SIG-M5 treated with dmso at 0.1 percent for 504 hours (cell line): Measurements from ENCODE around the gene SUCNR1.
"Not testable (repeated sequence)": the region's sequence is repeated elsewhere in the genome, so short reads cannot be mapped to it uniquely, and the experiment has no call there.

Experiments
- DNase-seq: peaks from one replicate; lab custom pipeline; 2025; ENCODE audit not compliant: unreplicated experiment; lab: John Stamatoyannopoulos, UW

Gene SUCNR1, protein sequence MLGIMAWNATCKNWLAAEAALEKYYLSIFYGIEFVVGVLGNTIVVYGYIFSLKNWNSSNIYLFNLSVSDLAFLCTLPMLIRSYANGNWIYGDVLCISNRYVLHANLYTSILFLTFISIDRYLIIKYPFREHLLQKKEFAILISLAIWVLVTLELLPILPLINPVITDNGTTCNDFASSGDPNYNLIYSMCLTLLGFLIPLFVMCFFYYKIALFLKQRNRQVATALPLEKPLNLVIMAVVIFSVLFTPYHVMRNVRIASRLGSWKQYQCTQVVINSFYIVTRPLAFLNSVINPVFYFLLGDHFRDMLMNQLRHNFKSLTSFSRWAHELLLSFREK

GRCh38 chr3:151873398-151873797 lies at the start of gene SUCNR1:
Gene SUCNR1, plus strand, starts transcription at chr3:151873643. Its CDS starts 6,250 bp downstream, at chr3:151879893.
- DNase-seq = peak; percentile 15

DNA sequence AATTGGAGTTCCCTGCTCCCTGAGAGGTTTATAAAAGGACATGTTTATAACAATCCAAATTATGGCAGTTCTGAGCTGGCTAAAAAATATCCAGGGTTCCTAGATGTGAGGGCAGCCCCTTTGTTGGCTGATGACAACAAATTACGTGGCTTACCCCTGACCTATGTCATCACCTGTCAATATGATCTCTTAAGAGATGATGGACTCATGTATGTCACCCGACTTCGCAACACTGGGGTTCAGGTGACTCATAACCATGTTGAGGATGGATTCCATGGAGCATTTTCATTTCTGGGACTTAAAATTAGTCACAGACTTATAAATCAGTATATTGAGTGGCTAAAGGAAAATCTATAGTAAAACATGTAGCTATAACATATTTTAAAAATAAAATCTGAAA lies 45.6 kb upstream of the SUCNR1 start:
- no peak for DNase-seq

DNA sequence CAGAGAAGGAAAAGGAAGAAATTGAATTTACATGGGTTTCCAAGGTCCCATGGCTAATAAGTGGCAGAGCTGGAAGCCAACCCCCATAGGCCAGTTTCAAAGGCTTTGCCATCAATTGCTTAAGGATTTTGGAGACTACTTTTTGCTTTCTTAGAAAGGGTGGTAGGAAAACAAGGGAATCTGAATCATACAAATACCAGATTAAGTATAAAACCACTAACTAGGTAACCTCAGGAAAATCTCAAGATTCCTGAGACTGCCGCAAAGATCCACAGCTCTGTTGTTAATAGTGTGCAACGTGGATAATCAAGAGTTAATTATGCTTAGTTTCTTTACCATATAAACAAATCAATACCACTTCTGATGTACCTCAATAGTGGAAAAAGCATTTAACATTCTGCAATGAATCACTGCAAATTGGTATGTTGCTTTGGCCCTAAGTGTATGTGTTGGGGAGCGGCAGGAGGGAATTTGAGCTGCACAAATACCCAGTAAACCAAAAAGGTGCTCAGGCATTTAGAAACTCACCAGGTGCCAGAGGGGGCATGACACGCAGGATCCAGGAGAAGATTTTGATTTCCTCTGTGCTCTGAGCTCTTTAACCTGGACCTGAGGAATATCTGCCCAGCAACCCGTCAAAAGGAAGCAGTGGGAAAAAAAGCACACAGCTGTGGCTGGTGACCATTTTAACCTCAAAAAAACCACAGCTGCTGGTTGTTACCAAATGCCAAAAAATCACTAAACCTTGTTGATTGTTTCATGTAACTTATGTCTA lies 37.5 kb upstream of the SUCNR1 start:
- no peak for DNase-seq

- DNase-seq = peak; percentile 72
Observed at GRCh38 chr3:151837057-151837456, 36.4 kb upstream of the SUCNR1 start.

DNA sequence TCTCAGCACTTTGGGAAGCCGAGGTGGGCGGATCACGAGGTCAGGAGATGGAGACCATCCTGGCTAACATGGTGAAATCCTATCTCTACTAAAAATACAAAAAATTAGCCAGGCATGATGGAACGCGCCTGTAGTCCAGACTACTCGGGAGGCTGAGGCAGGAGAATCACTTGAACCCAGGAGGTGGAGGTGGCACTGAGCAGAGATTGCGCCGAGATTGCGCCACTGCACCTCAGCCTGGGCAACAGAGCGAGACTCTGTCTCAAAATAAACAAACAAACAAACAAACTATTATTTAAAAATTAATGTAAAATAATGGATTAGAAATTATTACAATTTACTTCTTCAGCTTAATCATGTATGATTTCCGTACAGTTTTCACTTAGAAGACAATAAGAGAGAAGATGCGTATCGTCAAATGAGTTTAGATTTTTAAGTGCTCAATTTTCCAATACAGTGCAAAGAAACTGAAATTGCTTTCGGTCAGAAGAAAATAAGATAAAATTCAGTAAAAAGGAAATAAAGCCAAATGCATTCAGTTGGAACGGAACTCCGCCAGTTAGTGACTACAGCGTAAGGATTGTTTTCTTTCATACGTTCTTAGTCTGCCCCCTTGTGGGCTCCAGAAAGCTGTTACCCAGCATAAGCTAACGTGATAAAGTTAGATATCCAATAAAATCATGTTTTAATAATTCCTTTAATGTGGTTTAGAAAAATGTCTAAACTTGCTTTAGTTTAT lies 34.7 kb upstream of the SUCNR1 start:
- DNase-seq = peak; percentile 85

GRCh38 chr3:151839313-151839631 lies 34.2 kb upstream of the SUCNR1 start:
- DNase-seq = no peak

GRCh38 chr3:151841801-151842200 lies 31.6 kb upstream of the SUCNR1 start:
- no peak for DNase-seq

DNA sequence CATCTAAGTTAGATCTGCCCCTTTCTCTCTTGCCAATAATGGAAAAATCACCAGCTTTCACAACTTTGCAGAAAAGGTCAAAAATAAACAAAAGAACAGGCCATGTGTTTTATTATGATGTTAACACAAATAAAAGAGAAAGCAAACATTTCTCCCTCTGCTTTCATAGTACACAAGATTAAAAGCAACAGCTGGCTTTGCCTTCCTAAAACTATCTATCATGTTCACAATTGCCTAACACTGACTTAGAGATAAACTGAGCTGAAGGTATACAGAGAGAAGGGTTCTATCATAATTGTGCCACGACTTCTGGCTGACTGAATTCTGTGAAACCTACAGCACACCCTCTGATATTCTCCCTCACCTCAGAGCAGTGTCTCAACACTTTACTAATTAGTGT lies 30.2 kb upstream of the SUCNR1 start:
- no peak for DNase-seq

GRCh38 chr3:151845306-151845905 lies 28.0 kb upstream of the SUCNR1 start:
- no peak for DNase-seq

DNA sequence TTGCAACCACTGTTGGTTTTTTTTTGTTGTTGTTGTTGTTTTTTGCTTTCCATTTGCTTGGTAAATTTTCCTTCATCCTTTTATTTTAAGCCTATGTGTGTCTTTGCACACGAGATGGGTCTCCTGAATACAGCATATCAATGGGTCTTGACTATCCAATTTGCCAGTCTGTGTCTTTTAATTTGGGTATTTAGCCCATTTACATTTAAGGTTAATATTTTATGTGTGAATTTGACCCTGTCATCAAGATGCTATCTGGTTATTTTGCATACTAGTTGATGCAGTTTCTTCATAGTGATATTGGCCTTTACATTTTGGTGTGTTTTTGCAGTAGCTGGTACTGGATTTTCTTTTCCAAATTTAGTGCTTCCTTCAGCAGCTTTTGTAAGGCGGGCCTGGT lies 23.4 kb upstream of the SUCNR1 start:
- not testable (repeated sequence) for DNase-seq

GRCh38 chr3:151852074-151852811 lies 21.2 kb upstream of the SUCNR1 start:
- DNase-seq = no peak

GRCh38 chr3:151856118-151856517 lies 17.3 kb upstream of the SUCNR1 start:
- no peak for DNase-seq

DNA sequence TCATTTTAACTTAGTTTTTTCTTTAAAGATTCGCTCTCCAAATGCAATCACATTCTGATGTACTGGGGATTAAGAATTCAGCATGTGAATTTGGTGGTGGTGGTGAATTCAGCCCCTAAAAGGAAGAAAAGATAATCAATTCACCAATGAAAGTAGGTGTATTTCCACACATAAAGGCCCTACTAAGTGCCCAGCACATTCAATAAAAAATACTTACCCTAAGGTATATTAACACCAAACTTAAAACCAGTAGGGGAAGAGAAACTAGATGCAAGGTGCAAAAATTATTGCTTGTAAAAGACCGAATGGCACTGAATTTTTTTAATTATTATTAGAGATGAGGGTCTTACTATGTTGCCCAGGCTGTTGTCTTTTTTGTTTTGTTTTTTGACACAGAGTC lies 16.8 kb upstream of the SUCNR1 start:
- no peak for DNase-seq

GRCh38 chr3:151859233-151859673 lies 14.2 kb upstream of the SUCNR1 start:
- DNase-seq = no peak

DNA sequence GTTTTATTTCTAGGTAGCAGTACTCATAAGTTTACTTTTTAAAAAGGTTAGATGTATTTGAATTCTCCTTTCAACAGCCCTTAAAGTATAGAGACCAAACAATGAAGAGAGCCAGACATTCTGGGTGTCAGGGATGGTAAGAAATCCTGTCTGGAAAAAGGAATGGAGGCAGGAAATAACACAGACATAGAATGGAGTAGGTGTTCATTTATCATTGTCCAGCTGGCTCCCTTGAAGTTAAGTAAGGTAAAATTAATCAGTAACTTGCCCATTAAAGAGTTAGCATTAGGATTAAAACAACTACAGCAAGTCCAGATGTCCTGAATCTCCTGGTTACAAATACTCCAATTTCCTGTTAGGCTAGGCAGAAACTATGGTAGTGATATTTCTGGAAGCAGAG lies 13.5 kb upstream of the SUCNR1 start:
- no peak for DNase-seq

DNA sequence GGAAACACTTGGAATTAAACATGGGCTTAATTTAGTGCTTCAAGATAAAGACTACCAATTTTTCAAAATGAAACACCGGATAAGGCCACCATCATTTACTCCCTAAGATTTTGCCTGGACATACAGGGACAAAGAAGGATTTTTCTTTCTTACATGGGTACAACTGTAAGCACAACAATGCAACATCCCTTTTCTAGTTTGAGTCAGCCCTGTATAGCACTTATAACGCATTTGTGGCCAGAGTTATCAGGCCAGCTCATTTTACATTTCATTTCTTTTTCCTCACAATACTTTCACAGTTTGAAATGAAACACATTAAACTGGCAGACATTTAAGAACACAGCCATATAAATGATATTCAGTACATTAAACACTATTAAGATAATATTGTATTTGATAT lies 9.8 kb upstream of the SUCNR1 start:
- no peak for DNase-seq

DNA sequence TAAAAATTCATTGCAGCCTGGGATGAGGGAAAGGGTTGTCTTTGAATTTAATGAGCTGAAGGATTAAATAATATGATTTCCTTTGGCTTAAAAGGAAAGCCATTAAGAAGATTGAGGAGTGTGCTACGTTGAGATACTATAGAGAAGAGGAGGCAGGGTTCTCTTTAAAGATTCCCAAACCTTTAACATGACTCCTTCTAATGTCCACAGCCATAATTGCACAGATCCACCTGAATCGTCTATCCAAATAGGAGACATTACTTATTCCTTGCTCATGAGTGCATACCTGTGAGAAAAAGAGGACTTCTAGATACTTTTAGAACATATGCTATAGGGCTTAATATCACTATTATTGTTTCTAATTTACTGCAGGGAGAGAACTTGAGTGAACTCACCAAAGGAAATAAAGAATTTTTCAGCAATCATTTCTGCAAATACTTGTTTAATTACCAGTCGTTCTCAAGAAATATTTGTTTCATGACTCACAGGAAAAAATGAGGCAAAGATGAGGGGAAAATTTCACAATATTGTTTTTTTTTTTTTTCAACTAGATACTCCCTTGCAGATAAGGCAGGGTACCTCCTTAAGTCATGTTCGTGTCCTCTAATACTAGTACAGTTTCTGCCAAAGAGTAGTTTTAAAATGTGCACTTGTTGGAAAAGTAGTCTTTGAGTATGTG lies 8.9 kb upstream of the SUCNR1 start:
- DNase-seq = peak; percentile 39

GRCh38 chr3:151866711-151867410 lies 6.6 kb upstream of the SUCNR1 start:
- DNase-seq = no peak

DNA sequence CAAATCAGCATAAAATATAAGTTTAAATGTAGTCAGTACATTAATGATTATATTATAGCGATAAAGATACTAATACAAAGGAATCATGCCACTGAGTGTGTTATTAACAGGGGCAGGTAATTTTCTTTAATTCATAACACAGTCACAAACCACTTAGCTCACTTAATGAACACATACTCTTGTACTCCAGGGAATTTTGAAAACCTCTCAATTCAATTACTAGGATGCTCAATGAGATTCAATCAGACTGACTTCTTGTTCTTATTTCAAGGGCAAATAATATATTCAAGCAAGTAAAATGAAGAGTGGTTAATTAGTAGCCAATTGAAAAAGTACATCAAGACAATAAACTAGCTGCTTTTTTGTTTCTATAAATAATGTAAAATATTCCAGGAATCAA lies 5.8 kb upstream of the SUCNR1 start:
- DNase-seq = no peak

- no peak for DNase-seq
Observed at GRCh38 chr3:151869181-151869580, 4.3 kb upstream of the SUCNR1 start.
